ENCODE results near the gene TNFRSF21. TPM values are rescaled to one million over a fixed set of nuclear protein-coding genes. Genes with fewer than 3 reads are reported as not detected.

The TNFRSF21 gene
- total RNA-seq, 1 experiment from 2014 or later, result 106 TPM

DNA sequence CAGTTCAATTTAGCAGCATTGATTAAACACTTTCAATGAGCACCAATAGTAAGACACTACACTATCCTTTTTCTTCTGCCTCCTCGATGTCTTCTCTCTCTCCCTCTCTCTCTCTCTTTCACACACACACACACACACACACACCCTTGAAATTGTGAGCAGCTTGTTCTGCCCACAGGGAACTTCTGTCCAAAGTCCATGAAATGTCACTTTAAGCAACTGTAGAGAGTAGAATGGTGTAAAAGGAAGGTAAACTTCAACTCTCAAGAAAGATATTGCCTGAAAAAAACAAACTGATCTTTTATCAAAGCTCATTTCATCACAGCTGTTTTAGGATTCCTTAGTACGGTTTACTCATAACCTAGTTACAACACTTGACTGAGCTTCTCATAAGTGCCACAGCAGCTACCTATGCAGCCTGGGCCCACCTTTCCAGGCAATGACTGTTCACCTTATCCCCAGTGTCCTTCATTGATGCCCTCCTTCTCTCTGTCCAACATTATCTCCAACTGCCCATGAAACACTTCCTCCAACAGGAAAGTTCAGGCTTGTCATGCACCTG, 107.0 kb downstream of the TNFRSF21 start:
- H2AFZ ChIP-seq (ENCODE audit: low read length), result no peak overlapping the region
- no peaks in the 10 kb centered on the region for H3F3A ChIP-seq (ENCODE audit: low read length, unreplicated experiment)
- H3K4me1 ChIP-seq (ENCODE audit: insufficient read depth, low read length), result peaks cover 11% of the 10 kb centered on the region
- H4K20me1 ChIP-seq (ENCODE audit: low read length), result no peaks in the 10 kb centered on the region
- 0 out of 2 replicates have a peak, but pooled peaks cover 3% of the 10 kb centered on the region for H3K9me2 ChIP-seq (replicated peaks; ENCODE audit: low read length)
- ChIA-PET CTCF (no interaction called here), POLR2A (ENCODE audit: unreplicated experiment) (no interaction called here)
- BruUV-seq (replicated peaks), result no TSS peak
- DNase-seq (no peak), ATAC-seq (no peak)
- no peak overlapping the region for H3K4me3 ChIP-seq (ENCODE audit: low read length)
- H3K27me3 ChIP-seq (ENCODE audit: low read length), result no peaks in the 10 kb centered on the region
- no peak overlapping the region for H3K9ac ChIP-seq (ENCODE audit: low read length)
- TF ChIP-seq EZH2phosphoT487 (IDR thresholded peaks at IDR 0.05; ENCODE audit: borderline replicate concordance, low read length) (no peak), EZH2 (IDR thresholded peaks at IDR 0.05; ENCODE audit: low read length, unreplicated experiment) (no peak)
- TF ChIP-seq, protein P1, sequence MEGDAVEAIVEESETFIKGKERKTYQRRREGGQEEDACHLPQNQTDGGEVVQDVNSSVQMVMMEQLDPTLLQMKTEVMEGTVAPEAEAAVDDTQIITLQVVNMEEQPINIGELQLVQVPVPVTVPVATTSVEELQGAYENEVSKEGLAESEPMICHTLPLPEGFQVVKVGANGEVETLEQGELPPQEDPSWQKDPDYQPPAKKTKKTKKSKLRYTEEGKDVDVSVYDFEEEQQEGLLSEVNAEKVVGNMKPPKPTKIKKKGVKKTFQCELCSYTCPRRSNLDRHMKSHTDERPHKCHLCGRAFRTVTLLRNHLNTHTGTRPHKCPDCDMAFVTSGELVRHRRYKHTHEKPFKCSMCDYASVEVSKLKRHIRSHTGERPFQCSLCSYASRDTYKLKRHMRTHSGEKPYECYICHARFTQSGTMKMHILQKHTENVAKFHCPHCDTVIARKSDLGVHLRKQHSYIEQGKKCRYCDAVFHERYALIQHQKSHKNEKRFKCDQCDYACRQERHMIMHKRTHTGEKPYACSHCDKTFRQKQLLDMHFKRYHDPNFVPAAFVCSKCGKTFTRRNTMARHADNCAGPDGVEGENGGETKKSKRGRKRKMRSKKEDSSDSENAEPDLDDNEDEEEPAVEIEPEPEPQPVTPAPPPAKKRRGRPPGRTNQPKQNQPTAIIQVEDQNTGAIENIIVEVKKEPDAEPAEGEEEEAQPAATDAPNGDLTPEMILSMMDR (conservative IDR thresholded peaks at IDR 0.05; ENCODE audit: low read depth, low read length), result no peak
- intact Hi-C loops (cut with micrococcal nuclease), result no loop called here
- H3K9me3 ChIP-seq (ENCODE audit: low read length), result no peaks in the 10 kb centered on the region
- no peak overlapping the region for H3K4me2 ChIP-seq (ENCODE audit: low read length)
- H3K36me3 ChIP-seq (ENCODE audit: low read depth, low read length), result no peaks in the 10 kb centered on the region
- no peak overlapping the region for H3K27ac ChIP-seq (ENCODE audit: low read length)
- H3K79me2 ChIP-seq (ENCODE audit: low read length), result no peaks in the 10 kb centered on the region

DNA sequence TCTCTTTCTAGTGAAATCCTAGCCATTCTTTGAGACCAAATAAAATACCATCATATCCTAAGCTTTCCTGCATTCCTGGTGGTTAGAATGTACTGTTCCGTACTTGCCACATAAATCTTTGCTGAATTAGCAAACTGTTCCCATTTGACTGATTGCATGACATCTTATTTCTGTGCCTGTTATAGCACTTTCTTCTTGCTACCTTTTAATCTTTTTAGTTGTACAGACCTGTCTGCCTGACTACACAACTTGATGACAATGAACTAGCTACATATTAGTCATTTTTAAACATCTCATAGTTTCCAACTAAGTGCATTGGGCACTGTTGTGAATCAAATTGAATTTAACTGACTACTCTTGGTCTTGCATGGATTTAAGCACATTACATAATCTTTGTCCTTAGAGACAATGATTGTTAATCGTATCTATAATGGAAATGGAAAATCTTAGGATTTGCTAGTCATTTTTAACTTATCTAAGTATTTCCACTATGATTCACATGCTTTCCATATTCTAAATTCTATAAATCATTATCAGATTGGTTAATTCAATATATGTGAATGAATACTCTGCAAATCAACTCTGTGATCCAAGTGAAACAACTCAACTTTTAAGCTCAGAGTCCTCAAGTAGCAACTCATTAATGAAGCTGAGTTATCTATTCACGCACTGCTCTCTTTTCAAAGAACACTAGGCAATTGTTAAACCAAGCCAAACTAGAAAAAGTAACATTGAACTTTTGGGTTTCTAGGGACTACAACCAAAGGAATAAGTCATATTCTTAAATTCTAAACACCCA, 109.0 kb downstream of the TNFRSF21 start:
- Histone ChIP-seq H3K9ac (ENCODE audit: low read length) (no peak overlapping the region), H4K20me1 (ENCODE audit: low read length) (no peaks in the 10 kb centered on the region), H3K27me3 (ENCODE audit: low read length) (no peaks in the 10 kb centered on the region), H3K79me2 (ENCODE audit: low read length) (no peaks in the 10 kb centered on the region), H3K9me2 (replicated peaks; ENCODE audit: low read length) (no peaks in the 10 kb centered on the region), H3K4me2 (ENCODE audit: low read length) (no peak overlapping the region), H3F3A (ENCODE audit: low read length, unreplicated experiment) (no peaks in the 10 kb centered on the region), H3K4me3 (ENCODE audit: low read length) (no peak overlapping the region), H3K27ac (ENCODE audit: low read length) (no peak overlapping the region), H3K9me3 (ENCODE audit: low read length) (no peaks in the 10 kb centered on the region), H2AFZ (ENCODE audit: low read length) (no peak overlapping the region), H3K36me3 (ENCODE audit: low read depth, low read length) (no peaks in the 10 kb centered on the region), H3K4me1 (ENCODE audit: insufficient read depth, low read length) (peaks cover 11% of the 10 kb centered on the region)
- intact Hi-C loops (cut with micrococcal nuclease), result no loop called here
- ChIA-PET CTCF (no interaction called here), POLR2A (ENCODE audit: unreplicated experiment) (interaction anchor here (0.7 kb wide), 1 partner anchor 106 kb away, joined by 3 read pairs; no protein-coding TSS in a partner anchor)
- no peak for DNase-seq
- ATAC-seq, result no peak
- no TSS peak for BruUV-seq (replicated peaks)
- no peak for TF ChIP-seq EZH2phosphoT487 (IDR thresholded peaks at IDR 0.05; ENCODE audit: borderline replicate concordance, low read length)
- TF ChIP-seq, protein P1 (conservative IDR thresholded peaks at IDR 0.05; ENCODE audit: low read depth, low read length), result no peak
- no peak for TF ChIP-seq EZH2 (IDR thresholded peaks at IDR 0.05; ENCODE audit: low read length, unreplicated experiment)
